ENCODE results near the gene DPP10. TPM values are rescaled to one million over a fixed set of nuclear protein-coding genes. Genes with fewer than 3 reads are reported as not detected.

Gene DPP10
- total RNA-seq, 2 experiments from 2014 or later, result not detected

GRCh38 chr2:115214050-115214449, 771.6 kb downstream of the DPP10 start:
- ChIA-PET POLR2A (no interaction called here), CTCF (no interaction called here)
- H3K4me1 Mint-ChIP-seq (ENCODE audit: low read depth), result no peaks in the 10 kb centered on the region
- ATAC-seq (no peak), DNase-seq (no peak)
- no peak for TF ChIP-seq CTCF (IDR thresholded peaks at IDR 0.05)
- no peaks in the 10 kb centered on the region for H3K36me3 Mint-ChIP-seq (ENCODE audit: low read depth)
- H3K4me3 Mint-ChIP-seq, result no peak overlapping the region
- H3K27ac Mint-ChIP-seq, result no peak overlapping the region
- intact Hi-C loops (cut with micrococcal nuclease), result no loop called here
- H3K27me3 Mint-ChIP-seq, result no peaks in the 10 kb centered on the region
- no peaks in the 10 kb centered on the region for H3K9me3 Mint-ChIP-seq

GRCh38 chr2:115219296-115219695, 776.9 kb downstream of the DPP10 start:
- DNase-seq (no peak), ATAC-seq (no peak)
- Mint-ChIP-seq H3K4me1 (ENCODE audit: low read depth) (no peaks in the 10 kb centered on the region), H3K36me3 (ENCODE audit: low read depth) (no peaks in the 10 kb centered on the region), H3K27me3 (no peaks in the 10 kb centered on the region), H3K9me3 (peaks cover 3% of the 10 kb centered on the region), H3K4me3 (no peak overlapping the region), H3K27ac (no peak overlapping the region)
- ChIA-PET CTCF (no interaction called here), POLR2A (no interaction called here)
- intact Hi-C loops (cut with micrococcal nuclease), result no loop called here
- no peak for TF ChIP-seq CTCF (IDR thresholded peaks at IDR 0.05)

GRCh38 chr2:115234186-115234585, 791.7 kb downstream of the DPP10 start:
- Mint-ChIP-seq H3K27ac (no peak overlapping the region), H3K4me1 (ENCODE audit: low read depth) (no peaks in the 10 kb centered on the region), H3K9me3 (peaks cover 6% of the 10 kb centered on the region), H3K4me3 (no peak overlapping the region), H3K36me3 (ENCODE audit: low read depth) (no peaks in the 10 kb centered on the region), H3K27me3 (no peaks in the 10 kb centered on the region)
- DNase-seq (no peak), ATAC-seq (no peak)
- no peak for TF ChIP-seq CTCF (IDR thresholded peaks at IDR 0.05)
- intact Hi-C loops (cut with micrococcal nuclease), result no loop called here
- ChIA-PET POLR2A (no interaction called here), CTCF (no interaction called here)

GRCh38 chr2:115234737-115235136, 792.3 kb downstream of the DPP10 start:
- Mint-ChIP-seq H3K9me3 (peaks cover 8% of the 10 kb centered on the region), H3K27me3 (no peaks in the 10 kb centered on the region), H3K36me3 (ENCODE audit: low read depth) (no peaks in the 10 kb centered on the region), H3K4me1 (ENCODE audit: low read depth) (no peaks in the 10 kb centered on the region), H3K27ac (no peak overlapping the region), H3K4me3 (no peak overlapping the region)
- ATAC-seq (no peak), DNase-seq (no peak)
- ChIA-PET CTCF (no interaction called here), POLR2A (no interaction called here)
- intact Hi-C loops (cut with micrococcal nuclease), result no loop called here
- TF ChIP-seq CTCF (IDR thresholded peaks at IDR 0.05), result no peak

- no peaks in the 10 kb centered on the region for H3K36me3 Mint-ChIP-seq (ENCODE audit: low read depth)
- no peaks in the 10 kb centered on the region for H3K4me1 Mint-ChIP-seq (ENCODE audit: low read depth)
- ATAC-seq (no peak), DNase-seq (no peak)
- no peaks in the 10 kb centered on the region for H3K9me3 Mint-ChIP-seq
- ChIA-PET CTCF (no interaction called here), POLR2A (no interaction called here)
- H3K27ac Mint-ChIP-seq, result no peak overlapping the region
- no peak overlapping the region for H3K4me3 Mint-ChIP-seq
- intact Hi-C loops (cut with micrococcal nuclease), result no loop called here
- no peak for TF ChIP-seq CTCF (IDR thresholded peaks at IDR 0.05)
- no peaks in the 10 kb centered on the region for H3K27me3 Mint-ChIP-seq
Measured at GRCh38 chr2:115248066-115248465, 805.6 kb downstream of the DPP10 start.

All from activated CD8-positive, alpha-beta T cell treated with anti-CD3 and anti-CD28 coated beads for 36 hours (primary cell).